Sigmoid colon (tissue), 4 donors: ENCODE measurements around the gene UTP25.

Experiments
- EP300 ChIP-seq, 4 donors: sonication (generic); formaldehyde crosslinking; IDR thresholded peaks; one replicate each; pipeline ENCODE4 v1.6.1; 2017; ENCODE audit warnings: antibody characterized with exemption in 4 of 4
- POLR2A ChIP-seq, 2 donors: fragments of 450-650 bp; IDR thresholded peaks; one replicate each; pipeline ENCODE4 v1.6.1; 2016; ENCODE audit warnings: antibody characterized with exemption in 2 of 2, mild to moderate bottlenecking in 2 of 2, moderate library complexity in 2 of 2
- TF ChIP-seq, protein P1 (sequence below), 4 experiments: fragments of 450-650 bp in 3 of 4; fragments of 200-600 bp in 1 of 4; IDR thresholded peaks; one replicate each; pipeline ENCODE4 v1.5.1; 2016 to 2019; ENCODE audit warnings: antibody characterized with exemption in 4 of 4, mild to moderate bottlenecking in 3 of 4, moderate library complexity in 2 of 4

- TF ChIP-seq, protein P1, sequence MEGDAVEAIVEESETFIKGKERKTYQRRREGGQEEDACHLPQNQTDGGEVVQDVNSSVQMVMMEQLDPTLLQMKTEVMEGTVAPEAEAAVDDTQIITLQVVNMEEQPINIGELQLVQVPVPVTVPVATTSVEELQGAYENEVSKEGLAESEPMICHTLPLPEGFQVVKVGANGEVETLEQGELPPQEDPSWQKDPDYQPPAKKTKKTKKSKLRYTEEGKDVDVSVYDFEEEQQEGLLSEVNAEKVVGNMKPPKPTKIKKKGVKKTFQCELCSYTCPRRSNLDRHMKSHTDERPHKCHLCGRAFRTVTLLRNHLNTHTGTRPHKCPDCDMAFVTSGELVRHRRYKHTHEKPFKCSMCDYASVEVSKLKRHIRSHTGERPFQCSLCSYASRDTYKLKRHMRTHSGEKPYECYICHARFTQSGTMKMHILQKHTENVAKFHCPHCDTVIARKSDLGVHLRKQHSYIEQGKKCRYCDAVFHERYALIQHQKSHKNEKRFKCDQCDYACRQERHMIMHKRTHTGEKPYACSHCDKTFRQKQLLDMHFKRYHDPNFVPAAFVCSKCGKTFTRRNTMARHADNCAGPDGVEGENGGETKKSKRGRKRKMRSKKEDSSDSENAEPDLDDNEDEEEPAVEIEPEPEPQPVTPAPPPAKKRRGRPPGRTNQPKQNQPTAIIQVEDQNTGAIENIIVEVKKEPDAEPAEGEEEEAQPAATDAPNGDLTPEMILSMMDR (IDR thresholded peaks at IDR 0.05), result no peak
- TF ChIP-seq EP300 (IDR thresholded peaks at IDR 0.05), result no peak
- no peak for TF ChIP-seq POLR2A (IDR thresholded peaks at IDR 0.05)
These were observed 13.9 kb upstream of the UTP25 start for GRCh38 chr1:209813902-209814301.
